Measurements from ENCODE around the gene USP5. TPM values are rescaled to one million over a fixed set of nuclear protein-coding genes. Genes with fewer than 3 reads are reported as not detected.
A peak's percentile ranks its signal among the peaks of the same experiment; 100 is the strongest.

Gene USP5
- total RNA-seq, 1 donor from 2014 or later, result 60.5 TPM

- DNase-seq (ENCODE audit: low read depth), result no peak
- no peak overlapping the region for H3K4me3 ChIP-seq (ENCODE audit: low read depth, low read length)
- TF ChIP-seq, protein P1, sequence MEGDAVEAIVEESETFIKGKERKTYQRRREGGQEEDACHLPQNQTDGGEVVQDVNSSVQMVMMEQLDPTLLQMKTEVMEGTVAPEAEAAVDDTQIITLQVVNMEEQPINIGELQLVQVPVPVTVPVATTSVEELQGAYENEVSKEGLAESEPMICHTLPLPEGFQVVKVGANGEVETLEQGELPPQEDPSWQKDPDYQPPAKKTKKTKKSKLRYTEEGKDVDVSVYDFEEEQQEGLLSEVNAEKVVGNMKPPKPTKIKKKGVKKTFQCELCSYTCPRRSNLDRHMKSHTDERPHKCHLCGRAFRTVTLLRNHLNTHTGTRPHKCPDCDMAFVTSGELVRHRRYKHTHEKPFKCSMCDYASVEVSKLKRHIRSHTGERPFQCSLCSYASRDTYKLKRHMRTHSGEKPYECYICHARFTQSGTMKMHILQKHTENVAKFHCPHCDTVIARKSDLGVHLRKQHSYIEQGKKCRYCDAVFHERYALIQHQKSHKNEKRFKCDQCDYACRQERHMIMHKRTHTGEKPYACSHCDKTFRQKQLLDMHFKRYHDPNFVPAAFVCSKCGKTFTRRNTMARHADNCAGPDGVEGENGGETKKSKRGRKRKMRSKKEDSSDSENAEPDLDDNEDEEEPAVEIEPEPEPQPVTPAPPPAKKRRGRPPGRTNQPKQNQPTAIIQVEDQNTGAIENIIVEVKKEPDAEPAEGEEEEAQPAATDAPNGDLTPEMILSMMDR (conservative IDR thresholded peaks at IDR 0.05; ENCODE audit: low read depth, low read length), result no peak
Measured at GRCh38 chr12:6847676-6848075, 4.3 kb upstream of the USP5 start.

DNA sequence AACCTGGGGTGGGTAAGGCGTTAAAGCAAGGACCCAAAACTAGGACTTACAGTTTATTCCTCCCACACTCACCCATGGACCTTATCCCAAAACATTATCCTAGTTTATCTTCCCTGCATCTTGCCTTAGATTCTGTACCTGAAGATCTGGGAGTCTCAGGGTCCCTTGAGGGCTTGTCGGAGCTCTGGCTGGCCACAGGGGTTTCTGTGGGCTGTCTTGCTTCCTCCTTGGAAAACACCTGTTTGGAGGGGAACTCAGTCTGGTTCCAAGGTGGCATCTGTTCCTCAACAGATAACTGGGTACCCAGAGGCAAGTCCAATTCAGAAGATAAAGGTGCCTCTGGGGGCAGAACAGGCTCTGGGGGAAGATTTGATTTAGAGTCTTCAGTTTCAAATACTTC lies 2.5 kb upstream of the USP5 start:
- TF ChIP-seq, protein P1 (conservative IDR thresholded peaks at IDR 0.05; ENCODE audit: low read depth, low read length), result no peak
- DNase-seq (ENCODE audit: low read depth), result no peak
- no peak overlapping the region for H3K4me3 ChIP-seq (ENCODE audit: low read depth, low read length)

DNA sequence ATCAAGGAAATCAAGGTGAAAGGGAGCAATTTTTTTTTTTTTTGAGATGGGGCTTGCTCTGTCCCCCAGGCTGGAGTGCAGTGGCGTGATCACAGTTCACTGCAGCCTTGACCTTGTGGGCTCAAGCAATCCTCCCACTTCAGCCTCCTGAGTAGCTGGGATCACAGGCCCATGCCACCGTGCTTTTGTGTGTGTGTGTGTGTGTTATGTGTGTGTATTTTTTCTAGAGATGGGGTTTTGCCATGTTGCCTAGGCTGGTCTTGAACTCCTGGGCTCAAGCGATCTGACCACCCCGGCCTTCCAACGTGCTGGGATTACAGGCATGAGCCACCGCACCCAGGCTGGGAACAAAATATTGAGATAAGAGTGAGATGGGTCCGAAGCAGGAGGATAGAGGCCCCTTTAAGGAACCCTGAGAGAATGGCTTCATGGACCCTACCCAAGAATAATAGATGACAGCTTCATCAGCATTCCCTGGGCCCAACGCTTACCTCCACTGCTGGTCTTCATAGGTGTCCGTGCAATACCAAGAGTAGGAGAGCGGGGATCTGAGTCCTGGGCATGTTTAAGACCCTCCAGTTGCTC lies 1.9 kb upstream of the USP5 start:
- no peak for DNase-seq (ENCODE audit: low read depth)
- peak overlapping the region; percentile 97 for H3K4me3 ChIP-seq (ENCODE audit: low read depth, low read length)
- TF ChIP-seq, protein P1 (conservative IDR thresholded peaks at IDR 0.05; ENCODE audit: low read depth, low read length), result no peak

DNA sequence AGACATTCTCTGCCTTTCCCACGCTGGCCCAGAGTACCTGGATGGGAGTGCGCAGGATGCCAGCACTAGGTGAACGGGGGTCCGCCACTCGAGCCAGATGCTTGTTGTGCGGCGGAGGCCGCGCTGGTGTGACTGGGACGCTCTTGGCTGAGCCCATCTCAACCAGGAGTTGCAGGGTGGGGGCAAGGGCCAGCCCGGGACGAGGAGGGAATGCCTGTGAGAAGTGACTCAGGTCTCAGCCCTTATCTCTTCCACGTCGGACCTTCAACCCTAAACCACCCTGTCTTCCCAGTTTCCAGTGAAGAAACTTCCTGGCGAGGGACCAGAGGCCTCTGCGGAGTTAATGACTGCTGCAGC lies 1.2 kb upstream of the USP5 start:
- TF ChIP-seq, protein P1 (conservative IDR thresholded peaks at IDR 0.05; ENCODE audit: low read depth, low read length), result no peak

GRCh38 chr12:6851153-6851920 lies 613 bp upstream of the USP5 start, which contains the start of gene CDCA3:
Gene CDCA3, minus strand, starts transcription at chr12:6851286. Its CDS starts 334 bp downstream, at chr12:6850952.
- peak within 1 kb of the TSS; percentile 97 for H3K4me3 ChIP-seq (ENCODE audit: low read depth, low read length)
- TF ChIP-seq, protein P1 (conservative IDR thresholded peaks at IDR 0.05; ENCODE audit: low read depth, low read length), result no peak
- peak; percentile 94 for DNase-seq (ENCODE audit: low read depth)

More for the DNA sequence above, 1.2 kb upstream of the USP5 start:
- peak overlapping the region; percentile 97 for H3K4me3 ChIP-seq (ENCODE audit: low read depth, low read length)
- DNase-seq (ENCODE audit: low read depth), result no peak

DNA sequence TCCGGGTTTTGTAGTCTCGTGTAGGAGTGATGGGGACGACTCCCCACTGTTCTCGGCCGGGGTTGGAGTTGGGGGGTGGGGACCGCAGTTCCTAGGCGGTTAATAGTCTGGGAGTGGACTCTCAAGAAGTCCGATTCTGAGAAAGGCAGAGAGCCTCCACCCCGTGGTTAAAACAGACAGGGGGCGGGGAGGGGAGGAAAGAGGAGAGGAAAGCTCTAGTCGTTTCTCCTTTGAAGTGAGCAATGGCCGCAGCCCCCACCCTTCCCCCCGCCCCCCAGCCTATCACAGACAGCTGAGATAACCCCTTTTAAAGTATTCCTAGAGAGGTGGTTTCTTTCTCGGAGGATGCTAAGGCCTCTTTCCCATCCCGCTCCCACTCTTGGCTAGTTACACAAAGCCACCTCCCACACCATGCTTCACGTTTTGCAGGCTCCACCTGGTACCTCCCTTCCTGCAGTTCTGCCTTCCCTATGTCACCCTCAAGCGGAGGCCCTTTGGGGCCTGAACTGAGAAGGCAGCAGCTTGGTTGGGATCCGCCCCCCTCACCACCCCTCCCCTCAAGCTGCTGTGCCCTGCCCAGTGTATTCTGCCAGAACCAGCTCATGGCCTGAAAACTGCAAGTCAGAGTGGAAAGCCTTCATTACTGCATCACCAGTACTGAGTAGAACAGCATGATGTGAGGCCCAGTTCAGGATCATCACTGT lies 853 bp downstream of the USP5 start:
- TF ChIP-seq, protein P1 (conservative IDR thresholded peaks at IDR 0.05; ENCODE audit: low read depth, low read length), result no peak
- DNase-seq (ENCODE audit: low read depth), result no peak
- H3K4me3 ChIP-seq (ENCODE audit: low read depth, low read length), result peak overlapping the region; percentile 97

All from epithelial cell of proximal tubule (primary cell).